MCF 10A (cell line): ENCODE measurements around the gene CNST. TPM values are rescaled to one million over a fixed set of nuclear protein-coding genes. Genes with fewer than 3 reads are reported as not detected.
A peak's percentile ranks its signal among the peaks of the same experiment; 100 is the strongest.

Experiments
- Bru-seq: library from RNA; stranded (reverse); fragments of 400-500 nt; gene quantifications from one replicate; lab custom pipeline; 2021; lab: Mats Ljungman, UMichigan
- BruChase-seq, 2 experiments: library from RNA; stranded (reverse); fragments of 400-500 nt; gene quantifications; one replicate each; lab custom pipeline; 2021; lab: Mats Ljungman, UMichigan
- BruUV-seq: library from RNA; stranded (reverse); fragments of 400-500 nt; replicated peaks from 2 replicates; lab custom pipeline; 2021; lab: Mats Ljungman, UMichigan
- CTCF ChIA-PET: fragments of 300-600 bp; sonication (Branson Sonifier 250); formaldehyde crosslinking; extraction: SDS; loops from one replicate; lab custom pipeline; 2021; ENCODE audit warnings: antibody characterized with exemption, inconsistent platforms; lab: Yijun Ruan, JAX
- POLR2A ChIA-PET: fragments of 300-600, 350-650 bp; sonication (Branson Sonifier 250); formaldehyde crosslinking; extraction: SDS; loops from one replicate; lab custom pipeline; 2020; ENCODE audit warnings: antibody characterized with exemption, inconsistent platforms; lab: Yijun Ruan, JAX
- DNase-seq: peaks from one replicate; pipeline ENCODE4 v3.0.0-alpha.2; 2018; ENCODE audit not compliant: unreplicated experiment
- H3K27ac Mint-ChIP-seq: one replicate; pipeline ENCODE4 v1.8.0; 2022; ENCODE audit warnings: mild to moderate bottlenecking, low read depth, mixed read lengths; ENCODE audit not compliant: unreplicated experiment
- H3K27me3 Mint-ChIP-seq: one replicate; pipeline ENCODE4 v1.8.0; 2022; ENCODE audit warnings: mixed read lengths; ENCODE audit not compliant: insufficient read depth, unreplicated experiment
- H3K36me3 Mint-ChIP-seq: one replicate; pipeline ENCODE4 v1.8.0; 2022; ENCODE audit warnings: mild to moderate bottlenecking, moderate library complexity, mixed read lengths; ENCODE audit not compliant: insufficient read depth, unreplicated experiment
- H3K4me1 Mint-ChIP-seq: one replicate; pipeline ENCODE4 v1.8.0; 2022; ENCODE audit warnings: mixed read lengths; ENCODE audit not compliant: insufficient read depth, unreplicated experiment
- H3K4me3 Mint-ChIP-seq: one replicate; pipeline ENCODE4 v1.8.0; 2022; ENCODE audit warnings: mild to moderate bottlenecking, moderate library complexity, mixed read lengths; ENCODE audit not compliant: unreplicated experiment
- H3K9me3 Mint-ChIP-seq: one replicate; pipeline ENCODE4 v1.8.0; 2022; ENCODE audit warnings: mixed read lengths; ENCODE audit not compliant: unreplicated experiment
- intact Hi-C: fragments of 100-400 bp; cut with micrococcal nuclease; formaldehyde crosslinking; loops from 2 replicates; pipeline ENCODE4 v1.14.1; 2022
- long read RNA-seq: library from polyadenylated mRNA; stranded (forward); transcript quantifications from one replicate; pipeline ENCODE4 v2.0.0, GENCODE V29; 2022
- total RNA-seq: library from RNA; stranded (reverse); gene quantifications from 2 replicates; pipeline ENCODE4 v1.2.3, GENCODE V29; 2022
- TF ChIP-seq, protein P1 (sequence below): fragments of 200-600 bp; IDR thresholded peaks from one replicate; pipeline ENCODE4 v1.8.0; 2022; ENCODE audit warnings: antibody characterized with exemption, mild to moderate bottlenecking; ENCODE audit not compliant: unreplicated experiment

Gene CNST
- total RNA-seq = 44.8 and 48.3 TPM in 2 replicates
- Bru-seq, nascent RNA = percentile 86 among the genes with signal in this experiment
- percentile 80 among the genes with signal in this experiment for BruChase-seq, experiment 1, labeled RNA remaining after a 6-hour chase
- percentile 82 among the genes with signal in this experiment for BruChase-seq, experiment 2, labeled RNA remaining after a 2-hour chase
- long read RNA-seq, partial matches to known transcripts = 15 of 17 reads
- long read RNA-seq, other reads (novel, unspliced or antisense) = 2 of 17 reads

DNA sequence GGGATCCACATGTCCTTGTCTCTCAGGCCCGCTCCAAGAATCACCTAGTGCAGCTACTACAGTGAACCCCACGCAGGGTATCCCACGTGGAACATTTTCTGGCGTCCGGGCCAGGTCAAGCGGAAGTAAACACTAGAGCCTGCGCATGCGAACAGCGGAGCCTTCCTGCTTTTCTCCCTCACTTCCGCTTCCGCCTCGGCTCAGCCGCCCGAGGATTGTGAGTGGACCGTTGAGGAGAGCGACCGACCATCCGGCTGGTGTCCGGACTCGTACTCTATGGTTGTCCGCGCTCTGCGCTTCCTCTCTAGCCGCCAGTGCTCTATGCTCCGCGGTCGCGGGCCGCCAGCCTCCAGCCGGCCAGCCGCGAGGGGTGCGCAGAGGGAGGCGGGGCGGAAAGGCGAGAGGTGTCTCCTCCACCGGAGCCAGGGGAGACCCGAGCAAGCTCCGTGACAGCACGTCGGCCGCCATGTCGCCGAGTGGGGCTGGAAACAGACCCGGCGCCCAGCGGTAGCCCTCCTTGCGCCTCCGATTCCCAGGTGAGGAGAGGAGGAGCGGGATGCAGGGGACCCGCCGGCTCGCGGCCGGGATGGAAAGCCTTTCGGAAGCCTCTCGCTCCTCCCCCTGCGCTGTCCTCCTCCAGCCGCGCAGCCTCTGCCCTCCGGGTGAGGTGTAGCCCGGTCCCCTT, at the start of gene CNST, which contains the start of gene TFB2M:
Gene CNST (plus strand): TSS at position 329 of the 685 bp plus-strand sequence. CDS start 25,107 bp downstream, outside the sequence.
Gene TFB2M (minus strand): TSS at position 134 of the 685 bp plus-strand sequence. CDS start 123 bp downstream, at position 11.
- peak within 1 kb of the TSS; percentile 93 for H3K4me3 Mint-ChIP-seq
- intact Hi-C loops = loop anchor here (1.0 to 5.0 kb wide), 6 partner anchors 21 to 201 kb away; no protein-coding TSS in a partner anchor
- H3K27ac Mint-ChIP-seq = peak within 1 kb of the TSS; percentile 97
- no TSS peak for BruUV-seq
- CTCF ChIA-PET = interaction anchor here (0.6 to 1.7 kb wide), 18 partner anchors 7 to 1963 kb away, joined by 3 to 10 read pairs (median 4); no protein-coding TSS in a partner anchor
- H3K4me1 Mint-ChIP-seq = peaks cover 34% of the 10 kb centered on the region
- peak; percentile 100 for DNase-seq
- H3K36me3 Mint-ChIP-seq = peaks cover 58% of the 10 kb centered on the region
- POLR2A ChIA-PET = interaction anchor here (0.6 to 4.0 kb wide), 44 partner anchors 8 to 1966 kb away, joined by 3 to 50 read pairs (median 5); partner anchors contain the start of genes AHCTF1, COX20, HNRNPU and SCCPDH
- no peaks in the 10 kb centered on the region for H3K27me3 Mint-ChIP-seq
- TF ChIP-seq, protein P1, sequence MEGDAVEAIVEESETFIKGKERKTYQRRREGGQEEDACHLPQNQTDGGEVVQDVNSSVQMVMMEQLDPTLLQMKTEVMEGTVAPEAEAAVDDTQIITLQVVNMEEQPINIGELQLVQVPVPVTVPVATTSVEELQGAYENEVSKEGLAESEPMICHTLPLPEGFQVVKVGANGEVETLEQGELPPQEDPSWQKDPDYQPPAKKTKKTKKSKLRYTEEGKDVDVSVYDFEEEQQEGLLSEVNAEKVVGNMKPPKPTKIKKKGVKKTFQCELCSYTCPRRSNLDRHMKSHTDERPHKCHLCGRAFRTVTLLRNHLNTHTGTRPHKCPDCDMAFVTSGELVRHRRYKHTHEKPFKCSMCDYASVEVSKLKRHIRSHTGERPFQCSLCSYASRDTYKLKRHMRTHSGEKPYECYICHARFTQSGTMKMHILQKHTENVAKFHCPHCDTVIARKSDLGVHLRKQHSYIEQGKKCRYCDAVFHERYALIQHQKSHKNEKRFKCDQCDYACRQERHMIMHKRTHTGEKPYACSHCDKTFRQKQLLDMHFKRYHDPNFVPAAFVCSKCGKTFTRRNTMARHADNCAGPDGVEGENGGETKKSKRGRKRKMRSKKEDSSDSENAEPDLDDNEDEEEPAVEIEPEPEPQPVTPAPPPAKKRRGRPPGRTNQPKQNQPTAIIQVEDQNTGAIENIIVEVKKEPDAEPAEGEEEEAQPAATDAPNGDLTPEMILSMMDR = no peak
- H3K9me3 Mint-ChIP-seq = no peaks in the 10 kb centered on the region

GRCh38 chr1:246517391-246517790, 48.9 kb upstream of the CNST start:
- ChIA-PET POLR2A (interaction anchor here (1.2 kb wide), 1 partner anchor 48 kb away, joined by 4 read pairs; no protein-coding TSS in a partner anchor), CTCF (interaction anchor here (0.7 to 1.2 kb wide), 2 partner anchors 19 to 25 kb away, joined by 3 read pairs; no protein-coding TSS in a partner anchor)
- Mint-ChIP-seq H3K9me3 (peaks cover 21% of the 10 kb centered on the region), H3K36me3 (no peaks in the 10 kb centered on the region), H3K27me3 (no peaks in the 10 kb centered on the region), H3K27ac (no peak overlapping the region), H3K4me3 (no peak overlapping the region), H3K4me1 (no peaks in the 10 kb centered on the region)
- intact Hi-C loops = no loop called here
- no TSS peak for BruUV-seq
- DNase-seq = no peak
- TF ChIP-seq, protein P1 = no peak

DNA sequence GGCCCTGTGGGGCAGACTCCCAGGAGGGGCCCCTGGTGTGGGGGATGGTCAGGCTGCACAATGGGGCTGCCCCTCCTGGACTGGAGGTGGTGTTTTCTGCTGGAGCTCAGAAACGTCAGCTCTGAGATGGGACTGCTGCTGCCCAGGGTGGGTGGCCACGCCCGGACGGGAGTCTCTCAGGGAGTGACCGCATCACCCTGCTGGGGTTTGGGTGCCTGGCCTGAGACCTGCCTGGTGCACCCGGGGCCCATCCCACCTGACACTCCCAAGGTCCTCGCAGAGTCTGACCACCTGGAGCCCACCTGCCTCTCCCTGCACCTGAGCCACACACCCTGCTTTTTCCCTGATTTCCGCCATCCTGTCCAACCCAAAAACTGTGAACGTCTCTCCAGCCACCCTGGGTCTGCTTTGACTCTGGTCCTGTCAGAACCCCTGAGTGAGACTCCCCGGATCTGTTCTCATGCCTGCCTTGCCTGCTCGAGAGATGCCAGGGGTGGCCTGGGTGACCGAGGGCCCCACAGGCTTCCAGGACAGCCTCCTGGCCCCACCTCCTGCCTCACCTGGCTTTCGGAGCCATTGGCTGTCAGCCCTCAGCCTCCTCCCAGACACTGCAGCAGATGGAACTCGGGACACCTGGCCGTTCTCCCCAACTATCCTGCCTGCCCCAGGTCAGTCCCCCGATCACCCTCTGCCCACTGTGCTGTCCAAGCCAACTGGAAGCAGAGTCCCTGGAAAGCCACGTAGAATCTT, 47.6 kb upstream of the CNST start:
- H3K27ac Mint-ChIP-seq = no peak overlapping the region
- no peak overlapping the region for H3K4me3 Mint-ChIP-seq
- peaks cover 21% of the 10 kb centered on the region for H3K9me3 Mint-ChIP-seq
- H3K36me3 Mint-ChIP-seq = no peaks in the 10 kb centered on the region
- ChIA-PET CTCF (interaction anchor here (0.6 to 1.3 kb wide), 5 partner anchors 9 to 129 kb away, joined by 3 to 5 read pairs (median 3); no protein-coding TSS in a partner anchor), POLR2A (interaction anchor here (1.2 kb wide), 1 partner anchor 46 kb away, joined by 4 read pairs; no protein-coding TSS in a partner anchor)
- TF ChIP-seq, protein P1 = no peak
- DNase-seq = no peak
- no TSS peak for BruUV-seq
- no peaks in the 10 kb centered on the region for H3K4me1 Mint-ChIP-seq
- intact Hi-C loops = no loop called here
- no peaks in the 10 kb centered on the region for H3K27me3 Mint-ChIP-seq
